NCI-H1930 (cell line): Measurements from ENCODE around the gene CD58.
A peak's percentile ranks its signal among the peaks of the same experiment; 100 is the strongest.

Experiments
- DNase-seq, 2 experiments: peaks; one replicate each; lab custom pipeline; 2025; lab: John Stamatoyannopoulos, UW

Gene CD58

GRCh38 chr1:116510361-116510760 is 60.5 kb downstream of the CD58 start:
- no peak for DNase-seq

GRCh38 chr1:116508984-116509980 is 61.5 kb downstream of the CD58 start:
- DNase-seq = no peak

DNA sequence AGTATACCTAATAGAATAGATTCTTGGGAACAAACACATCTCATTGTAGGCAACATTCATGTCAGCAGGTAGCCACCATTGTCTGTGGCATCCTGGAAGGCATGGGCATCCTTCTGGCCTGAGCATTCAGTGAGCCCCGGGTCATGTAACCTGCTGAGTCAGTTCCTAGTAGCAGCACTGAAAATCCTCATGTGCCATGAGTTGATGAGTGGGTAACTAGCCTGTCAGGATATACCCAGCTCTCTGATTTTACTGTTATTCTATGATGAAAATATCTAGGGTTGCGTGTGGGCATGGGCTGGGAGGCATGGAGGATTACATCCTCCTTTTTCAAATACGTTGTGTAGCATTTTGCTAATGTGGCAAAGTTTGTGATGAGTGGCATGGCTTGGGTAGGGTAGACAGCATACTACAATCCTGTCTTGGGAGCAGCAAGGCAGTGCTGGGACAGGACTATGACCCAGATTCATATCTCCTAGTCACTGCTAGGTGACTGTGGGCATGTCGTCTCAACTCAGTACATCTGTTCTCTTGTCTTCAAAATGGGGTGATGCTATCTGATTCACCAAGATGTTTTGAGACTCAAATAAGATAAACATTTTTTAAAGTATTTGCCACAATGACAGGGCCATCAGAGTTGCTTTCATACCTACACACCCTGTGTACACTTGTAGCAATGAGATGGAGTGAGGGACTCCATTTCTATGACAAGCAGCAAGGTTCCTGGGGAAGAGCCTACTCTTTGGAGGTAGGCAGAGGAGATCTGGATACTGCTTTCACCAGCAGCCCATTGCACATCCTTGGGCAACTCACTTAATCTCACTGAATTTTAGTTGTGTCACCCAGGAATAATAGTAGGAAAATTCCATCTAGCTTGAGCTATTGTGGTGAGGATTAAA is 62.5 kb downstream of the CD58 start:
- DNase-seq = no peak

- no peak for DNase-seq
These were observed 63.2 kb downstream of the CD58 start for GRCh38 chr1:116507631-116508030.

- DNase-seq = no peak
These were observed 64.5 kb downstream of the CD58 start for GRCh38 chr1:116506132-116507004.

GRCh38 chr1:116504308-116505156 is 66.3 kb downstream of the CD58 start:
- no peak for DNase-seq

- no peak for DNase-seq
These were observed 67.1 kb downstream of the CD58 start for GRCh38 chr1:116503546-116504307.

- no peak for DNase-seq
These were observed 68.0 kb downstream of the CD58 start for GRCh38 chr1:116502671-116503314.

DNA sequence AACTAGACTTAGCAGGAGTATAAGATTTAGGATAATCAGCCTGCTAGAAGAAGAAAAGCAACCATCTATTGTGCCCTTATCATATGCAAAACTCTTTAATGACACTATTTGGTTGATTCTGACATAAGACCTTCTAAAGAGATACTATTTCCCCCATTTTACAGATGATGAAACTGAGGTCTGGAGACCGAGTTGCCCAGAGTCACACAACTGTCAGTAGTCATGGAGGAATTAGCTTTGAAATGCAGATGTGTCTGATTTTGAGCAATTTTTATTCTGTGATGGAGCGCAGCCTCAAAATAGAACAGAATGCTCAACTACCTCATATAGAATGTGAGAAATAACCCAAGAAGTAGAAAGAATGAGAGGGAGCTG is 69.0 kb downstream of the CD58 start:
- no peak for DNase-seq

- DNase-seq = no peak
These were observed 69.5 kb downstream of the CD58 start for GRCh38 chr1:116501125-116501869.

DNA sequence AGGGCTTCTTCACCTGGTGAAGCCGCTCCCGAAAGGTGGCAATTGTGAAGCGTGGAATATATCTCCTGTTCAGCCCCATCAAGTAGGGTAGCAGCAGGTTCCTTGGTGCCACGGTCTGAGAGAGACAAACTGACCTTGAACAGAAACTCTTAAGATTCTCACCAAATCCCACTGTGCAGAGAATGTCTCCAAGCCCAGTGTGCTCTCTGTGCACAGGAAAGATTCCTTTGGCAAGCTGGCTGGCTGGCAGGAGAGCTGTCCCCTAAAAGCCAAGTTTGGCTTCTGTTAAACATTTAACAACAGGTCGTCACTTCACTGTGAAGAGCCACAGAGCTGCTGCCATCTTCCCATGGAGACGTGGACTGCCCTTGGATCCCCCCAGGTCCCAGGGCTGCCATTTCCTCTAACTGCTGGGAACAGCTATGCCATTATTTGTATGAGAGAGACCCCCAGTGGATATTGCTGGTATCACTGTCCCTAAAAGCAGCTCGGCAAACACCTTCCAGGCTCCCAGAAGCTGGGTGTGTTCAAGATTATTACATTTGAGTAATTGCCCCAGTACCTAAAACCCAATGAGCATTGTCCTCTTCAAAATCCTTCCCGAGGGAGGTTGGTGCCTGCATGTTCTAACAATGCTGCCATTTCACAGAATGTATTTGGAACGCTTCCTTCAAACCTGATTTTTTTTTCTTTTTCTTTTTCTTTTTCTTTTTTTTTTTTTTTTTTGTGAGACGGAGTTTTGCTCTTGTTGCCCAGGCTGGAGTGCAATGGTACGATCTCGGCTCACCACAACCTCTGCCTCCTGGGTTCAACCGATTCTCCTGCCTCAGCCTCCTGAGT is 71.8 kb downstream of the CD58 start:
- peak; percentile 15 to 58 for DNase-seq

DNA sequence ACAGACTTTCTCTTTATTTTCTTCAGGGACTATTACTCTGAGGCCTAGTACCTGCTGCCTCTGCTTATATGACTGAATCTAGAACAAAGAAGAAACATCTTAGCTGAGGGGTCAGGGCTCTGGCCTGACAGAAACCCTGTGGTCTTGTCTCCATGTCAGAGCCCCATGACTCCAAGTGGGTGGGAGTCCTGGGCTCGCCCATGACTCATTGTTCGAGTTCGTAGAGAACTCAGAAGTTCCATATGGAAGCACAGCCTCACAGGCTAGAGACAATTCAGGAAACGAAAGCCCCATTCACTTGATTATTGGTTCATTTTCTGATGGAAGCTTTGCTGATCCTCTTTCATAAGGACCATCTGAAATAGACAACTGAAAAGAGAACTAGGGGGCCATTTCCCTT is 73.2 kb downstream of the CD58 start:
- no peak for DNase-seq

GRCh38 chr1:116496898-116497297 is 73.9 kb downstream of the CD58 start:
- no peak for DNase-seq

GRCh38 chr1:116496380-116496779 is 74.4 kb downstream of the CD58 start:
- DNase-seq = no peak

- DNase-seq = no peak
These were observed 75.3 kb downstream of the CD58 start for GRCh38 chr1:116495535-116495934.

DNA sequence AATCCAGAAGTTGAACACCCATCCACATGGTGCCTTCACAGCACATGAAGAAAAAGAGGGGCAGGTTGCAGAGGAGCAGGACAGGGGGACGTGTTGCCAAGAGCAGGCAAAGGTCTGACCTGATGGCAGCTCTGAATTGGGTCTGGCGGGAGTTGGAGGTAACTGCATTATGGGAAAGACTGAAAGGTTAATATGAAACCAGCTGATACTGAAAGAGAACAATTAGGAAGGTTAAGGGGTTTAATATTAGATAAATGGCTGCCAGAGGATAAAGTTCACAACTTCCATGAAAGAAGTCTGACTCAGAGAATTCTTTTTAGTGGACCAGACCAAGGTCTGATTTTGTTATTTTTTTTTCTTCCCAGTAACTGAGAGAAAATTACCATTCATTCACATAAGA is 76.1 kb downstream of the CD58 start:
- no peak for DNase-seq

DNA sequence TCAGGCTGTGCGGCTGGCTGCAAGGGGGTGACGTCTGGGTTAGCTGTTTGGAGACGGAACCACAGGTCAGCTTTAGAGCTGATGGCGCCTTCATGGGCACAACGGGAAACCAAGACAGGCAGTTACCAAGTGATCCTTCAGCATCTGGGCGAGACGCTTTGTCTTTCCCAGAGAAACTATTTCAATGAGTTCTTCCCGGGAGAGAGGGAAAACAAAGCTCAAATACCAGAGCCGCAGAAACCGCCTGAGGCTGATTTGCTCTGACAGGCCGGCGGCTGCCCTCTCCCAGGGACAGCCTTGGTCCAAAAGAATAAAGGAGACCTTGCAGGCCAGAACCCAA is 76.5 kb downstream of the CD58 start:
- DNase-seq = no peak
